ENCODE data around the gene STIM1. TPM values are rescaled to one million over a fixed set of nuclear protein-coding genes. Genes with fewer than 3 reads are reported as not detected.

The STIM1 gene
- total RNA-seq, 2 experiments from 2014 or later = 103 to 108 TPM

GRCh38 chr11:4017129-4017528 lies 161.7 kb downstream of the STIM1 start:
- CTCF ChIA-PET = interaction anchor here (1.7 to 1.8 kb wide), 2 partner anchors 55 to 162 kb away, joined by 4 to 5 read pairs; partner anchors contain the start of gene STIM1
- Mint-ChIP-seq H3K4me3 (no peak overlapping the region), H3K9me3 (peaks cover 4% of the 10 kb centered on the region), H3K36me3 (ENCODE audit: low read depth) (peaks cover 50% of the 10 kb centered on the region), H3K4me1 (peaks cover 42% of the 10 kb centered on the region), H3K27ac (peak overlapping the region; percentile 50), H3K27me3 (no peaks in the 10 kb centered on the region)
- POLR2A ChIA-PET = no interaction called here
- no peak for DNase-seq

- Mint-ChIP-seq H3K4me1 (peaks cover 38% of the 10 kb centered on the region), H3K27ac (peak overlapping the region; percentile 0), H3K27me3 (no peaks in the 10 kb centered on the region), H3K36me3 (ENCODE audit: low read depth) (peaks cover 50% of the 10 kb centered on the region), H3K4me3 (no peak overlapping the region), H3K9me3 (peaks cover 10% of the 10 kb centered on the region)
- no peak for DNase-seq
- POLR2A ChIA-PET = no interaction called here
- CTCF ChIA-PET = interaction anchor here (0.7 kb wide), 1 partner anchor 13 kb away, joined by 3 read pairs; no protein-coding TSS in a partner anchor
These were observed 163.2 kb downstream of the STIM1 start for GRCh38 chr11:4018641-4019040.

GRCh38 chr11:4019891-4020290 lies 164.4 kb downstream of the STIM1 start:
- H3K27me3 Mint-ChIP-seq = no peaks in the 10 kb centered on the region
- H3K4me1 Mint-ChIP-seq = peaks cover 30% of the 10 kb centered on the region
- ChIA-PET POLR2A (no interaction called here), CTCF (interaction anchor here (1.2 kb wide), 1 partner anchor 62 kb away, joined by 3 read pairs; no protein-coding TSS in a partner anchor)
- H3K27ac Mint-ChIP-seq = no peak overlapping the region
- H3K9me3 Mint-ChIP-seq = peaks cover 11% of the 10 kb centered on the region
- H3K4me3 Mint-ChIP-seq = no peak overlapping the region
- DNase-seq = no peak
- H3K36me3 Mint-ChIP-seq (ENCODE audit: low read depth) = peaks cover 56% of the 10 kb centered on the region

GRCh38 chr11:4022669-4023068 lies 167.2 kb downstream of the STIM1 start:
- Mint-ChIP-seq H3K4me3 (no peak overlapping the region), H3K9me3 (peaks cover 22% of the 10 kb centered on the region), H3K36me3 (ENCODE audit: low read depth) (peaks cover 67% of the 10 kb centered on the region), H3K4me1 (peaks cover 18% of the 10 kb centered on the region), H3K27me3 (no peaks in the 10 kb centered on the region), H3K27ac (no peak overlapping the region)
- no peak for DNase-seq
- ChIA-PET CTCF (interaction anchor here (2.0 to 3.1 kb wide), 2 partner anchors 16 to 181 kb away, joined by 6 to 14 read pairs; no protein-coding TSS in a partner anchor), POLR2A (no interaction called here)

GRCh38 chr11:4025248-4025966 lies 169.9 kb downstream of the STIM1 start:
- Mint-ChIP-seq H3K27ac (no peak overlapping the region), H3K9me3 (peaks cover 20% of the 10 kb centered on the region), H3K27me3 (no peaks in the 10 kb centered on the region), H3K36me3 (ENCODE audit: low read depth) (peaks cover 63% of the 10 kb centered on the region), H3K4me3 (no peak overlapping the region), H3K4me1 (peaks cover 9% of the 10 kb centered on the region)
- ChIA-PET POLR2A (no interaction called here), CTCF (interaction anchor here (0.6 to 3.1 kb wide), 6 partner anchors 8 to 170 kb away, joined by 3 to 14 read pairs (median 4); partner anchors contain the start of gene STIM1)
- no peak for DNase-seq

GRCh38 chr11:4025967-4026324 lies 170.5 kb downstream of the STIM1 start:
- Mint-ChIP-seq H3K27me3 (no peaks in the 10 kb centered on the region), H3K4me1 (peaks cover 5% of the 10 kb centered on the region), H3K4me3 (no peak overlapping the region), H3K27ac (no peak overlapping the region), H3K9me3 (peaks cover 20% of the 10 kb centered on the region), H3K36me3 (ENCODE audit: low read depth) (peaks cover 60% of the 10 kb centered on the region)
- no peak for DNase-seq
- ChIA-PET POLR2A (no interaction called here), CTCF (interaction anchor here (1.1 to 1.4 kb wide), 2 partner anchors 15 to 171 kb away, joined by 4 to 5 read pairs; partner anchors contain the start of gene STIM1)

- no peak overlapping the region for H3K4me3 Mint-ChIP-seq
- no peaks in the 10 kb centered on the region for H3K27me3 Mint-ChIP-seq
- POLR2A ChIA-PET = no interaction called here
- H3K4me1 Mint-ChIP-seq = peaks cover 5% of the 10 kb centered on the region
- no peak for DNase-seq
- H3K27ac Mint-ChIP-seq = no peak overlapping the region
- H3K9me3 Mint-ChIP-seq = peaks cover 20% of the 10 kb centered on the region
- CTCF ChIA-PET = interaction anchor here (1.4 kb wide), 1 partner anchor 15 kb away, joined by 4 read pairs; no protein-coding TSS in a partner anchor
- H3K36me3 Mint-ChIP-seq (ENCODE audit: low read depth) = peaks cover 62% of the 10 kb centered on the region
These were observed 170.9 kb downstream of the STIM1 start for GRCh38 chr11:4026389-4026788.

GRCh38 chr11:4027746-4028145 lies 172.3 kb downstream of the STIM1 start:
- no peak overlapping the region for H3K4me3 Mint-ChIP-seq
- CTCF ChIA-PET = interaction anchor here (0.6 kb wide), 1 partner anchor 18 kb away, joined by 3 read pairs; no protein-coding TSS in a partner anchor
- no peak for DNase-seq
- peaks cover 2% of the 10 kb centered on the region for H3K4me1 Mint-ChIP-seq
- peaks cover 64% of the 10 kb centered on the region for H3K36me3 Mint-ChIP-seq (ENCODE audit: low read depth)
- no peaks in the 10 kb centered on the region for H3K27me3 Mint-ChIP-seq
- POLR2A ChIA-PET = no interaction called here
- peaks cover 20% of the 10 kb centered on the region for H3K9me3 Mint-ChIP-seq
- H3K27ac Mint-ChIP-seq = no peak overlapping the region

GRCh38 chr11:4030197-4030596 lies 174.7 kb downstream of the STIM1 start:
- Mint-ChIP-seq H3K36me3 (ENCODE audit: low read depth) (peaks cover 59% of the 10 kb centered on the region), H3K9me3 (peaks cover 25% of the 10 kb centered on the region), H3K27me3 (no peaks in the 10 kb centered on the region), H3K27ac (peak overlapping the region; percentile 31), H3K4me1 (peaks cover 2% of the 10 kb centered on the region), H3K4me3 (no peak overlapping the region)
- ChIA-PET CTCF (interaction anchor here (1.1 to 1.3 kb wide), 2 partner anchors 25 to 175 kb away, joined by 3 read pairs; partner anchors contain the start of gene STIM1), POLR2A (no interaction called here)
- DNase-seq = no peak

- Mint-ChIP-seq H3K4me3 (no peak overlapping the region), H3K4me1 (peaks cover 6% of the 10 kb centered on the region), H3K9me3 (peaks cover 25% of the 10 kb centered on the region), H3K36me3 (ENCODE audit: low read depth) (peaks cover 52% of the 10 kb centered on the region), H3K27ac (no peak overlapping the region), H3K27me3 (no peaks in the 10 kb centered on the region)
- POLR2A ChIA-PET = no interaction called here
- CTCF ChIA-PET = no interaction called here
- DNase-seq = no peak
These were observed 176.6 kb downstream of the STIM1 start for GRCh38 chr11:4032097-4032496.

- Mint-ChIP-seq H3K9me3 (peaks cover 27% of the 10 kb centered on the region), H3K4me3 (no peak overlapping the region), H3K27ac (no peak overlapping the region), H3K27me3 (no peaks in the 10 kb centered on the region), H3K36me3 (ENCODE audit: low read depth) (peaks cover 50% of the 10 kb centered on the region), H3K4me1 (peaks cover 9% of the 10 kb centered on the region)
- DNase-seq = no peak
- POLR2A ChIA-PET = no interaction called here
- CTCF ChIA-PET = no interaction called here
These were observed 180.5 kb downstream of the STIM1 start for GRCh38 chr11:4035985-4036384.

- ChIA-PET POLR2A (no interaction called here), CTCF (interaction anchor here (0.8 to 2.9 kb wide), 2 partner anchors 11 to 15 kb away, joined by 4 to 14 read pairs; no protein-coding TSS in a partner anchor)
- DNase-seq = no peak
- Mint-ChIP-seq H3K27ac (no peak overlapping the region), H3K9me3 (peaks cover 22% of the 10 kb centered on the region), H3K4me1 (peaks cover 11% of the 10 kb centered on the region), H3K36me3 (ENCODE audit: low read depth) (peaks cover 33% of the 10 kb centered on the region), H3K27me3 (no peaks in the 10 kb centered on the region), H3K4me3 (no peak overlapping the region)
These were observed 183.5 kb downstream of the STIM1 start for GRCh38 chr11:4039011-4039410.

GRCh38 chr11:4040461-4040860 lies 185.0 kb downstream of the STIM1 start:
- Mint-ChIP-seq H3K4me1 (peaks cover 13% of the 10 kb centered on the region), H3K36me3 (ENCODE audit: low read depth) (peaks cover 25% of the 10 kb centered on the region), H3K27ac (no peak overlapping the region), H3K27me3 (no peaks in the 10 kb centered on the region), H3K9me3 (peaks cover 12% of the 10 kb centered on the region), H3K4me3 (no peak overlapping the region)
- ChIA-PET CTCF (interaction anchor here (1.2 kb wide), 1 partner anchor 186 kb away, joined by 4 read pairs; no protein-coding TSS in a partner anchor), POLR2A (no interaction called here)
- DNase-seq = no peak

Data from activated CD4-positive, alpha-beta T cell treated with anti-CD3 and anti-CD28 coated beads, Interleukin-2, amount 10 ng/mL, durations not matched to agents 7 days and 5 days (primary cell).